ENCODE measurements around the gene ARL6. TPM values are rescaled to one million over a fixed set of nuclear protein-coding genes. Genes with fewer than 3 reads are reported as not detected.

Gene ARL6
- total RNA-seq, 6 experiments from 2014 or later: 5.6 to 8.3 (median 7.2) TPM

GRCh38 chr3:97772926-97773325 is 8.4 kb downstream of the ARL6 start:
- no peak for TF ChIP-seq CTCF (IDR thresholded peaks at IDR 0.05)
- H3K4me3 Mint-ChIP-seq: no peak overlapping the region

GRCh38 chr3:97778152-97778551 is 13.6 kb downstream of the ARL6 start:
- H3K4me3 Mint-ChIP-seq: peak overlapping the region; percentile 26; the same call in 1 of the 2 replicates
- no peaks in the 10 kb centered on the region for H3K36me3 Mint-ChIP-seq (ENCODE audit: low read depth)
- TF ChIP-seq CTCF (IDR thresholded peaks at IDR 0.05): no peak
- peaks cover 19% of the 10 kb centered on the region for H3K4me1 Mint-ChIP-seq (ENCODE audit: low read depth)
- no peak for DNase-seq
- peak overlapping the region; percentile 15 for H3K27ac Mint-ChIP-seq
- H3K27me3 Mint-ChIP-seq (ENCODE audit: insufficient read depth): no peaks in the 10 kb centered on the region
- H3K9me3 Mint-ChIP-seq: no peaks in the 10 kb centered on the region

More at GRCh38 chr3:97772926-97773325, 8.4 kb downstream of the ARL6 start:
- Mint-ChIP-seq H3K9me3 (no peaks in the 10 kb centered on the region), H3K27ac (no peak overlapping the region), H3K27me3 (ENCODE audit: insufficient read depth) (no peaks in the 10 kb centered on the region), H3K4me1 (ENCODE audit: low read depth) (peaks cover 5% of the 10 kb centered on the region), H3K36me3 (ENCODE audit: low read depth) (peaks cover 26% of the 10 kb centered on the region)
- DNase-seq: no peak

GRCh38 chr3:97793420-97794019 is 29.0 kb downstream of the ARL6 start:
- no peaks in the 10 kb centered on the region for H3K36me3 Mint-ChIP-seq (ENCODE audit: low read depth)
- no peak overlapping the region for H3K4me3 Mint-ChIP-seq
- peak; percentile 47 for DNase-seq
- H3K27ac Mint-ChIP-seq: no peak overlapping the region
- no peaks in the 10 kb centered on the region for H3K9me3 Mint-ChIP-seq
- no peaks in the 10 kb centered on the region for H3K4me1 Mint-ChIP-seq (ENCODE audit: low read depth)
- no peaks in the 10 kb centered on the region; the same call in 1 of the 2 replicates for H3K27me3 Mint-ChIP-seq (ENCODE audit: insufficient read depth)
- peak; percentile 93 for TF ChIP-seq CTCF (IDR thresholded peaks at IDR 0.05)

GRCh38 chr3:97795951-97796350 is 31.4 kb downstream of the ARL6 start:
- no peaks in the 10 kb centered on the region for H3K9me3 Mint-ChIP-seq
- no peaks in the 10 kb centered on the region; the same call in 1 of the 2 replicates for H3K27me3 Mint-ChIP-seq (ENCODE audit: insufficient read depth)
- TF ChIP-seq CTCF (IDR thresholded peaks at IDR 0.05): no peak
- no peak overlapping the region for H3K4me3 Mint-ChIP-seq
- no peaks in the 10 kb centered on the region for H3K36me3 Mint-ChIP-seq (ENCODE audit: low read depth)
- H3K27ac Mint-ChIP-seq: no peak overlapping the region
- no peaks in the 10 kb centered on the region for H3K4me1 Mint-ChIP-seq (ENCODE audit: low read depth)
- DNase-seq: no peak

- Mint-ChIP-seq H3K27ac (no peak overlapping the region), H3K9me3 (no peaks in the 10 kb centered on the region), H3K27me3 (ENCODE audit: insufficient read depth) (no peaks in the 10 kb centered on the region), H3K4me3 (no peak overlapping the region), H3K36me3 (ENCODE audit: low read depth) (no peaks in the 10 kb centered on the region), H3K4me1 (ENCODE audit: low read depth) (peaks cover under 1% of the 10 kb centered on the region; the same call in 1 of the 2 replicates)
- no peak for TF ChIP-seq CTCF (IDR thresholded peaks at IDR 0.05)
- DNase-seq: no peak
Observed at GRCh38 chr3:97804471-97804870, 39.9 kb downstream of the ARL6 start.

All from HFFc6 (cell line).